Lung (tissue), 12 donors: Measurements from ENCODE around the gene MOB3B. TPM values are rescaled to one million over a fixed set of nuclear protein-coding genes. Genes with fewer than 3 reads are reported as not detected.

Experiments used
- ATAC-seq: fragments of 200-7000 bp; cut with Tn5 transposase; one replicate; pipeline ENCODE4 v1.9.1; 2020; ENCODE audit warnings: moderate number of reproducible peaks; ENCODE audit not compliant: insufficient read depth, low FRiP score
- DNase-seq, 3 donors: peaks; one replicate each; pipeline ENCODE4 v3.0.0-alpha.2; 2013 to 2017
- H3K27ac ChIP-seq, 2 donors: one replicate each; pipeline ENCODE4 v1.5.1; 2013; ENCODE audit warnings: mild to moderate bottlenecking in 2 of 2, moderate library complexity in 2 of 2, control low read depth in 1 of 2, inconsistent platforms in 1 of 2, low read depth in 1 of 2, low read length in 1 of 2
- H3K27me3 ChIP-seq, 3 donors: one replicate each; pipeline ENCODE4 v1.5.1; 2013; ENCODE audit warnings: low read length in 2 of 3; ENCODE audit not compliant: control insufficient read depth in 3 of 3, insufficient read depth in 3 of 3
- H3K36me3 ChIP-seq, 4 donors: one replicate each; pipeline ENCODE4 v1.5.1; 2013; ENCODE audit warnings: low read length in 4 of 4, mild to moderate bottlenecking in 1 of 4, moderate library complexity in 1 of 4; ENCODE audit not compliant: control insufficient read depth in 4 of 4, insufficient read depth in 4 of 4
- H3K4me1 ChIP-seq, 5 donors: one replicate each; pipeline ENCODE4 v1.5.1; 2013; ENCODE audit warnings: low read length in 5 of 5, mild to moderate bottlenecking in 2 of 5, moderate library complexity in 1 of 5; ENCODE audit not compliant: control insufficient read depth in 5 of 5, insufficient read depth in 5 of 5
- H3K4me3 ChIP-seq: one replicate; pipeline ENCODE4 v1.5.1; 2013; ENCODE audit warnings: mild to moderate bottlenecking, control low read depth, moderate library complexity
- H3K9ac ChIP-seq, 2 donors: one replicate each; pipeline ENCODE4 v1.5.1; 2013; ENCODE audit warnings: low read length in 2 of 2, control low read depth in 1 of 2; ENCODE audit not compliant: insufficient read depth in 1 of 2
- H3K9me3 ChIP-seq, 4 donors: one replicate each; pipeline ENCODE4 v1.5.1; 2013; ENCODE audit warnings: low read length in 3 of 4, mild to moderate bottlenecking in 1 of 4, moderate library complexity in 1 of 4; ENCODE audit not compliant: control insufficient read depth in 4 of 4, insufficient read depth in 3 of 4
- CTCF ChIP-seq: IDR thresholded peaks from 2 replicates; pipeline ENCODE4 v1.5.1; 2012; ENCODE audit warnings: mild to moderate bottlenecking; ENCODE audit errors: control extremely low read depth, extremely low read depth
- WGBS, 2 donors: extraction: QIAGEN DNeasy Blood & Tissue Kit; methylation state at CpG; one replicate each; pipeline ENCODE4 v1.1.7; 2013; 5-methylcytosine and 5-hydroxymethylcytosine counted together
- polyA plus RNA-seq, 2 donors: library from polyadenylated mRNA; stranded (reverse); fragments of 200-250 nt; gene quantifications; one replicate each; pipeline ENCODE4 v1.2.1, GENCODE V29; 2013
- total RNA-seq, 2 donors: library from RNA; depleted of rRNA in 1 of 2; stranded (reverse); fragments of >200 nt in 1 of 2; gene quantifications; one replicate each; pipeline ENCODE4 v1.2.1, GENCODE V29; 2014 to 2021
- donor health status: control.
- donor health status: control.
- donor health status: Bipolar disorder and iron deficiency.
- donor health status: healthy.
- donor health status: DM: yes; HTN: yes; CAD: no.

MOB3B gene
- total and polyA plus RNA-seq, 4 donors, result 1.6 to 12.9 (median 6.4) TPM

DNA sequence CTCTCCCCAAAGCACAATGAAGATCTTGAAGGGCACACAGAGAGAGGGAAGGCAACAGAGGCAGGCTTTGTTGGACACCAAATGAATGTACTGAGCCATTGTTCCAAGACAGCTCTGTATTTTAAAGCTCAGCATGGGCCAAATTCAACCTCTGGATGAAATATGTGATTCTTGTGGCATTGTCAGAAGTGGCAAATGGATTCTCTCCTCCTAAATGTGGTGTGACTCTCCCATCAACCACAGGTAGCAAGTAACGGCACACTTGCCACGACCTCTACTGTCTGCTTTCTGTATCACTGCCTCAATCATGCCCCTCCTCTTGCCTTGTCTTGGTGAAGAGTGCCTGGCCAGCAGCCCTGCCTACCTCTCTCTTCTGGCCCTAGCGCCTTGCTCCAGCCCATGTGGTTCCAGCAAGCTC is 6.1 kb upstream of the MOB3B start:
- Histone ChIP-seq H3K27me3 (no peaks in the 10 kb centered on the region), H3K27ac (no peak overlapping the region), H3K4me3 (no peak overlapping the region), H3K4me1 (peaks cover 0 to 14% (median 12%) of the 10 kb centered on the region in 5 donors), H3K9me3 (no peaks in the 10 kb centered on the region), H3K36me3 (no peaks in the 10 kb centered on the region), H3K9ac (no peak overlapping the region)
- no peak for TF ChIP-seq CTCF
- 64 to 77% methylated on average over 3 of the region's 3 CpGs for WGBS, 2 donors
- no peak for ATAC-seq
- no peak for DNase-seq

- TF ChIP-seq CTCF, result no peak
- no peak for DNase-seq
- Histone ChIP-seq H3K9ac (peak overlapping the region in 1 of 2 donors; percentile 23), H3K36me3 (no peaks in the 10 kb centered on the region), H3K4me1 (peaks cover 0 to 15% (median 8%) of the 10 kb centered on the region in 5 donors), H3K9me3 (no peaks in the 10 kb centered on the region), H3K27ac (no peak overlapping the region), H3K4me3 (no peak overlapping the region), H3K27me3 (no peaks in the 10 kb centered on the region)
- WGBS, 2 donors, result 73 to 83% methylated on average over 3 of the region's 3 CpGs
- ATAC-seq, result peak; percentile 54
Measured at GRCh38 chr9:27534658-27535209, 5.1 kb upstream of the MOB3B start.

DNA sequence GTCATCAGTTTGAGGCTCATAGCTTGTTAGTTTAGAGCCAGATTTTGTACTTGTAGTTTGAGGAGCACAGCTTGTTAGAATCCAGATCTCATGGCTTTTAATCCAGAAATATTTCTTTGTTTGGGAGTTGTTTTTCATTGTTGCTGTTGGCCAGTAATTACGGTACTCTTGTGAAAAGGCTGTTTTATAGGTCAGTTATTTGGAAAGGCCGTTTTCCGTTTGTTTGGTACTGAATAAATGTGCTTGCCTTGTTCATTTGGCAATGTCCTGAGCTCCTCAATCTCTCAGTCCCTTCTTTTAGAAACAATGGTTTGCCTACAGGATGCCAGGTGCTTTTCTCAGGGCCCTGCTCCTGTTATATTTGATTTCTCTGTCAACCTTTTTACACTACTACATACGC is 4.5 kb upstream of the MOB3B start:
- ATAC-seq, result no peak
- Histone ChIP-seq H3K4me1 (peaks cover 0 to 15% (median 4%) of the 10 kb centered on the region in 5 donors), H3K36me3 (no peaks in the 10 kb centered on the region), H3K27me3 (no peaks in the 10 kb centered on the region), H3K27ac (no peak overlapping the region), H3K4me3 (no peak overlapping the region), H3K9ac (peak overlapping the region in 1 of 2 donors; percentile 23), H3K9me3 (no peaks in the 10 kb centered on the region)
- no peak for DNase-seq
- 53 to 69% methylated on average over 4 of the region's 4 CpGs for WGBS, 2 donors
- no peak for TF ChIP-seq CTCF

GRCh38 chr9:27533311-27533710 is 3.7 kb upstream of the MOB3B start:
- H3K9me3 ChIP-seq, result no peaks in the 10 kb centered on the region
- no peak overlapping the region for H3K4me3 ChIP-seq
- H3K36me3 ChIP-seq, result no peaks in the 10 kb centered on the region
- DNase-seq, result no peak
- 86 to 91% methylated on average over 1 of the region's 1 CpG for WGBS, 2 donors
- H3K27me3 ChIP-seq, result no peaks in the 10 kb centered on the region
- no peak overlapping the region for H3K27ac ChIP-seq
- H3K9ac ChIP-seq, result no peak overlapping the region
- no peak for ATAC-seq
- H3K4me1 ChIP-seq, result peaks cover 0 to 15% (median 4%) of the 10 kb centered on the region in 5 donors
- TF ChIP-seq CTCF, result no peak
